Right lobe of liver (tissue), 4 donors: ENCODE measurements around the gene SLC25A26.

Experiments
- POLR2A ChIP-seq: fragments of 450-650 bp; IDR thresholded peaks from one replicate; pipeline ENCODE4 v1.6.1; 2017; ENCODE audit warnings: antibody characterized with exemption, mild to moderate bottlenecking
- TF ChIP-seq, protein P1 (sequence below), 4 donors: fragments of 200-600 bp in 3 of 4; fragments of 450-650 bp in 1 of 4; IDR thresholded peaks; one replicate each; pipeline versions ENCODE4 v1.5.1 to v1.8.0; 2016 to 2022; ENCODE audit warnings: antibody characterized with exemption in 4 of 4, mild to moderate bottlenecking in 2 of 4
- donor health status: DM: no; HTN: no; CAD: no.
- donor health status: DM: no; HTN: no; CAD: no.
- donor health status: DM: no; HTN: yes; CAD: no.

DNA sequence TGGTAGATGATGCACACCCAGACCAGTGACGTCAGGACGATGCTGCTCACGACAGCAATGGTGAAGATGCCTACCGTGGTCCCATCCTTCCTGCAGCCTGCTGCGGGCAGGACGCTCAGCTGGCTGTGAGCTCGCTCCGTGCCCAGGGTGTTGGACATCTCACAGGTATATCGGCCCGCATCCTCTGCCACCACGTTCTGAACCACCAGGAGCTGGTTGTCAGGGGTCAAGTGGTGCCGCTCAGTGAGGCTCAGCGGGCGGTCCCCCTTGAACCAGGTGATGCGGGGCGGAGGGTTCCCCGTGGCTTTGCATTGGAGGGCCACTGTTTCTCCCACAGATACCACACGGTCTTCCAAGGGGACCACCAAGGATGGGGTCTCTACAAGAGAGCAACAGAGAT, 162.2 kb downstream of the SLC25A26 start:
- TF ChIP-seq, protein P1, sequence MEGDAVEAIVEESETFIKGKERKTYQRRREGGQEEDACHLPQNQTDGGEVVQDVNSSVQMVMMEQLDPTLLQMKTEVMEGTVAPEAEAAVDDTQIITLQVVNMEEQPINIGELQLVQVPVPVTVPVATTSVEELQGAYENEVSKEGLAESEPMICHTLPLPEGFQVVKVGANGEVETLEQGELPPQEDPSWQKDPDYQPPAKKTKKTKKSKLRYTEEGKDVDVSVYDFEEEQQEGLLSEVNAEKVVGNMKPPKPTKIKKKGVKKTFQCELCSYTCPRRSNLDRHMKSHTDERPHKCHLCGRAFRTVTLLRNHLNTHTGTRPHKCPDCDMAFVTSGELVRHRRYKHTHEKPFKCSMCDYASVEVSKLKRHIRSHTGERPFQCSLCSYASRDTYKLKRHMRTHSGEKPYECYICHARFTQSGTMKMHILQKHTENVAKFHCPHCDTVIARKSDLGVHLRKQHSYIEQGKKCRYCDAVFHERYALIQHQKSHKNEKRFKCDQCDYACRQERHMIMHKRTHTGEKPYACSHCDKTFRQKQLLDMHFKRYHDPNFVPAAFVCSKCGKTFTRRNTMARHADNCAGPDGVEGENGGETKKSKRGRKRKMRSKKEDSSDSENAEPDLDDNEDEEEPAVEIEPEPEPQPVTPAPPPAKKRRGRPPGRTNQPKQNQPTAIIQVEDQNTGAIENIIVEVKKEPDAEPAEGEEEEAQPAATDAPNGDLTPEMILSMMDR (IDR thresholded peaks at IDR 0.05): no peak
- TF ChIP-seq POLR2A: no peak
